ENCODE results near the gene ANKS1A.

DNA sequence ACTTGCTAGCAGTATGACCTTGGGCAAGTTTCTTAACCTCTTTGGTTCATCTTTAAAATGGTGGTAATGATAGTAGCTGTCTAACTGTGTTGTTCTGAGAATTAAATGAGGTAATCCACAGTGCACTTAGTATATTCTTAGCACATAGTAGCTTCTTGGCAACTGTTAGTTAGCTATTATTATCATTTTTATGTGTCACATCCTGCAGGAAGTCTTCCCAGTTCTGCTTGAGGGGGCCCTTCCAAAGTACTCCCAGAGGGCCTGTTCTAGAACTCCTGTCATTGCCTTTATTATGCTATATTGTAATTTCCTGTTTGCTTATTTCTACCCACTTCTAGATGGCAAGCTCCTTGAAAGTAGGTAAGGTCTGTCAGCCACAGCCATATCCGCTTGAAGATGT, 30.6 kb downstream of the ANKS1A start:
- TF ChIP-seq, protein P1, sequence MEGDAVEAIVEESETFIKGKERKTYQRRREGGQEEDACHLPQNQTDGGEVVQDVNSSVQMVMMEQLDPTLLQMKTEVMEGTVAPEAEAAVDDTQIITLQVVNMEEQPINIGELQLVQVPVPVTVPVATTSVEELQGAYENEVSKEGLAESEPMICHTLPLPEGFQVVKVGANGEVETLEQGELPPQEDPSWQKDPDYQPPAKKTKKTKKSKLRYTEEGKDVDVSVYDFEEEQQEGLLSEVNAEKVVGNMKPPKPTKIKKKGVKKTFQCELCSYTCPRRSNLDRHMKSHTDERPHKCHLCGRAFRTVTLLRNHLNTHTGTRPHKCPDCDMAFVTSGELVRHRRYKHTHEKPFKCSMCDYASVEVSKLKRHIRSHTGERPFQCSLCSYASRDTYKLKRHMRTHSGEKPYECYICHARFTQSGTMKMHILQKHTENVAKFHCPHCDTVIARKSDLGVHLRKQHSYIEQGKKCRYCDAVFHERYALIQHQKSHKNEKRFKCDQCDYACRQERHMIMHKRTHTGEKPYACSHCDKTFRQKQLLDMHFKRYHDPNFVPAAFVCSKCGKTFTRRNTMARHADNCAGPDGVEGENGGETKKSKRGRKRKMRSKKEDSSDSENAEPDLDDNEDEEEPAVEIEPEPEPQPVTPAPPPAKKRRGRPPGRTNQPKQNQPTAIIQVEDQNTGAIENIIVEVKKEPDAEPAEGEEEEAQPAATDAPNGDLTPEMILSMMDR (IDR thresholded peaks at IDR 0.05; ENCODE audit: low read length), result no peak
- no peak for TF ChIP-seq EZH2 (optimal IDR thresholded peaks at IDR 0.05; ENCODE audit: low read depth, low read length)

Measured in MM.1S (cell line).